ENCODE data around the gene PRKN.

The PRKN gene

DNA sequence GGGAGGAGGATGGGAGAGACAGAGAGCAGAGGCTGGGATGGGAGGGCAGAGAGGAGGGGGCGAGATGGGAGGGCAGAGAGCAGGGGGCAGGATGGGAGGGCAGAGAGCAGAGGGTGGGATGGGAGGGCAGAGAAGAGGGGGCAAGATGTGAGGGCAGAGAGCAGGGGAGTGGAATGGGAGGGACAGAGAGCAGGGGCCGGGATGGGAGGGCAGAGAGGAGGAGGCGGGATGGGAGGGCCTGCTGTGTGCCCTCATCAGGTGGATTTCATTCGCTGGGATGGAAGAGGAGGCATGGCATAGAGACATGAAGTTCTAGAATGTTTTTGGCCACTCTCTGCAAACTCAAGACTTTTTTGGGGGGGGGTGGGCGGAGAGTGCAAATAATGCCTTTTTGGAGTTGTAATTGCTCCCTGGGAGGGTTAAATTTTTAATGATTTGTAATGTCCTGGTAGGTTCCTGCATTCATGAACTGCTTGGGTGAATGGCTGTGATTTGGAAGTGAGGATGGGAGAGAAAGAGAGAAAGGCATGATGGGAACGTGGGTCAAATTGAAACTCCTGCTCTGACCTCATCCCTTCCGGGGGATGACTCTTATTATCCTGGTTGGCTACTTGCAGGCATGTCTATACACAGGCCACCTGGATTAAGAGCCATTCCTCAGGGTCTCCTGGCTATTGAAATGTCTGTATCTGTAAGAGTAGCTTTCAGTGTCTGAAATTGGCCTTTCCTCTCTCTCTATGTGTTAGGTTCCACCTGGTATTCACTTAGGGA, 1291.3 kb downstream of the PRKN start:
- FAIRE-seq: no peak

DNA sequence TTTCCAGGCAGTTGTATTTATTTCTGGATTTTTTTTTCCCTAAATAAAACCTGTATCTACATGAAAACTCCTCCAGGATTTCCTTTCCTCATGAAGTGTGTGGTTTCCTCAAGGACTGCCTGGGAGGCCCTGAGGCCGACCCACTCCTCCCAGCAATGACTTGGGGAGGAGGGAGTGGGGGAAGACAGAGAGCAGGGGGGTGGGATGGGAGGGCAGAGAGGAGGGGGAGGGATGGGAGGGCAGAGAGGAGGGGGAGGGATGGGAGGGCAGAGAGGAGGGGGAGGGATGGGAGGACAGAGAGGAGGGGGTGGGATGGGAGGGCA, 1291.9 kb downstream of the PRKN start:
- FAIRE-seq (no peak), DNase-seq (ENCODE audit: low spot score) (no peak)

More for the DNA sequence above, 1291.3 kb downstream of the PRKN start:
- peak; percentile 61 for DNase-seq (ENCODE audit: low spot score)

- FAIRE-seq (peak; percentile 96), DNase-seq (ENCODE audit: low spot score) (peak; percentile 90)
These were observed 1292.4 kb downstream of the PRKN start for GRCh38 chr6:161434921-161435747.

- DNase-seq (ENCODE audit: low spot score) (peak; percentile 45), FAIRE-seq (no peak)
These were observed 1293.2 kb downstream of the PRKN start for GRCh38 chr6:161434350-161434749.

GRCh38 chr6:161432546-161432945, 1295.0 kb downstream of the PRKN start:
- peak; percentile 38 for FAIRE-seq

DNA sequence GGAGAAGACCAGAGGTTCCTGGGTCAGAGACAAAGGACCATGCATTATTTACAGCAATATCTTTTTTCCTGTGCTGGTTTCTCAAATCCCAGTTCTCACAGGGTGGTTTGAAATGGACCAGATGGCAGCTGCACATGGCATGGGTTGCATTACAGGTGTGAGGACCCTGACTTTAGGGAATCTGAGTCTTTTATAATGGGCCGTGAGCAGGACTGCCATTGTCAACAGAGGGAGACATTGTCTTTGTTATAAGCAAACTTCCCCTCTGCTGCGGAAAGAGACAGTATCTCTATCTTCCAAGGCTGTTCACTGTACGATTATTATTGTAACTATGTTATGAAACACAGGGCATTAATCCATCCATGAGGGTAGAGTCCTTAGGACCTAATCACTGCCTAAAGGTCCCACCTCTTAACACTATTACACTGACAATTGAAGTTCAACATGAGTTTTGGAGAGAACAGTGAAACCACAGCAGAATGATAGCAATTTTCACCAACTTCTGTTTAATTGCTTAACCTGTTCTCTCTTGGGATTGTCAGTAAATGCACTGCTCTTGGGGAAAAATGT, 1297.6 kb downstream of the PRKN start:
- FAIRE-seq (no peak), DNase-seq (ENCODE audit: low spot score) (peak; percentile 7)

More at GRCh38 chr6:161432546-161432945, 1295.0 kb downstream of the PRKN start:
- no peak for DNase-seq (ENCODE audit: low spot score)

DNA sequence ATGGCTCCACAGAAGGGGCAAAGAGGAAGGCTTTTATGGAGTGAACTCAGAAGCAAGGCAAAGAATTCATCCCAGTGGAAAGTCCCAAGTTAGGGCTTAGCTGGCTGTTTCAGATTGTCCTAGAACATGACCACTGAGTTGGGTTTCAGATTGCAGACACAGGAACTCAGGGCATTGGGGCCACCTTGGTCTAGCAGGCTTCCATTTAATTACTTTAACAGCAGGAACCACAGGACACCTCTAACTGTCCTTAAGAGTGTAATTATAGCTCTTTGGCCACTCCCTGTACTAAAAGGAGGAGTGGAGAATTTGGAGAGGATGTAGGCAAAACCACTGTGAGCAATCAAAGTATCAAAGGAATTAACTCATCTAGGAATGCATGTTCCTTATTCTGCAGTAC, 1303.1 kb downstream of the PRKN start:
- DNase-seq (ENCODE audit: low spot score) (no peak), FAIRE-seq (no peak)

DNA sequence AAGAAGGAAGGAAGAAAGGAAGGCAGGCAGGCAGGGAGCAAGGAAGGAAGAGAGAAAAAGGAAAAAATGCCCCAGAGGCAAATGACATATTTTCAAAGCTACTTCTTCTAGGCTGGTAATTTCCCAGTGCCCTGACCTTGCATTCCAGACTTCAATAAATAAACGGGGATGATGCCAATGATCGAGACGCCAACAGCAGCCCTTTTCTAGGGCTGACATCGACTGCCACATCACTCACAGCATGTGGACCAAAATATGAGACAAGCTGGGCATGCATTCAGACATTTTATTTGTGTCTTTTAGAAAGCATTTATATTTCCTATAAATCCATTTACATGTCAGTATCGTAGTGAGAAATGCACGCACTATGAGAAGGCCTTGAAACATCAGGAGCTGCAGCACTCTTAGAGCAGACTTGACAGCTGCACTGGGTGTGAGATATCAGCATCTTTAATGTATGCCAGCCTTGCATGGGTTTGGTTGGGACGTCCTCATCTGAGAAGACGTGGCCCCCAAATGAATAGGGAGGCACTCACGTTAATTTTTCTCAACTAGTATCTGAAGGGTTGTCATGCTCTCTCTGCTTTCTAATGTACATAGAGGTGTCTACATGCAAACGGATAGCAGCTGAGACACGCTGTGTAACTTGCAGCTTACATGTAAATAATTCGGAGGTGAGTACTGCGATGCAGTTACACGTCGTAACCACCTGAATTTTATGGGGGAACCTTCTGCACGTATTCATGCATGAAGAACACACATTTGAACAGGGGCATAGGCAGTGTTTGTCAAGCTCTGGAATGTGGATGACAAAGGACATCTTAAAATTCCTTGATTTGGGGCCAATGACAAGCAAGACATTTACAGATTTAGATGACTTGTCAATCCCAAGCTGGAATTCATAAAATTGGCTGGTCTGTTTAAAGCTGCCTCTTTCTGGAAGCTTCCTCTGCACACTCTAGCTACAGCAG, 1304.6 kb downstream of the PRKN start:
- FAIRE-seq (no peak), DNase-seq (ENCODE audit: low spot score) (peak; percentile 27)

DNA sequence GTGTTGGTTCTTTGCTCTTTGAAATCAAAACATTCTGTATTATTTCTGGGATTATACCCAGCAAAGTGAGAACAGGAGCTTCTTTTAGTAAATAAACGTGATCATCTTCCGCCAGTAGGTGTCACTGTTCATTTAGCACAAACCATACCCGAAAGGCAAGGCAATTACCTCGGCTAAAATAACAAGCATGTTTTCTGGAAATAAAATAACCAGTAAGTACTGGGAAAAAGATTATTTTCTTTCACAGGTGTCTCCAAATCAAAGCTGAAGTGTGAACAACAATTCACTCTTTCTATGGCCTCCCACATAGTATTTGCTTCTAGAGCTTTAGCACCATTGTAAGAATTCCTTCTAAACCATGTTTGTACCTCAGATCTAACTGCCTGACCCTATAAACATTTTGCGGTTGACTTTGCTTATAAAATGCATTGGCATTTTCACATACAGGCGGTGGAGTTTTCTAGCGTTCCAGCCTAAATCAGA, 1309.1 kb downstream of the PRKN start:
- peak; percentile 89 for FAIRE-seq
- peak; percentile 60 for DNase-seq (ENCODE audit: low spot score)

DNA sequence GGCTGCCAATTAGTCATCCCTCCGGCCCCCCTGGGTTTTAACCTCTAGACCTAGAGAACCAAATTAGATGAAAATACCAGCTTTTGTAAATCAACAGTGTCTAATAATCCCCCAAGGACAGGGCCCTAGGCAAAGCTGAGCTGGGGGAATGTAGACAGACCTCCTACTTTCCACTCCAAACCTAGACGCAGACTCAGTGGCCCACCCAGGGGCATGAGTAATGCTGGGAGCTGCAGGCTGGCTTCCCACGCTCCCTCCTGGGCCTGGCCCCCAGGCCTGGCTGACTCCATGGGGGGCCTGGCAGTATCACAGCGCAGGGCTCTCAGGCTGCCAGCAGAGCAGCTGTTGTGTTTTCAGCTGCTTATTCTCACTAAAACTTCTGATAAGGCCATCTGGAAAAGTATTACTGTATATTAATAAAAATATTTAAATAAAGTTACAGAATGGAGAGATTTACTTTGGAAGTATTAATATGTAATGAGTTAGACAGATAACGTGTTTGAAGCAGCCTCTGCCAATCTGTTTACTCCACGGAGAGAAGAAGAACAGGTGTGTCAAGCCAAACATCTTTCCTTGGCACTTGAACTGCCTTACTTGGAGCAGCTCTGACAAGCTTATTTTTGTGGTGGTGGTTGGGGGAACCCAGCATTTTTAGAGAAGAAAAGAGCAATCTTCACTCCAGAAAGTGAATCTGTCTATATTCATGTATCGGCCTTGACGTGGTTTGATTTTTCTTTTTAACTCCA, 1309.7 kb downstream of the PRKN start:
- FAIRE-seq: peak; percentile 90

GRCh38 chr6:161415302-161415855, 1312.2 kb downstream of the PRKN start:
- no peak for DNase-seq (ENCODE audit: low spot score)
- no peak for FAIRE-seq

More for the DNA sequence above, 1309.7 kb downstream of the PRKN start:
- peak; percentile 80 for DNase-seq (ENCODE audit: low spot score)

DNA sequence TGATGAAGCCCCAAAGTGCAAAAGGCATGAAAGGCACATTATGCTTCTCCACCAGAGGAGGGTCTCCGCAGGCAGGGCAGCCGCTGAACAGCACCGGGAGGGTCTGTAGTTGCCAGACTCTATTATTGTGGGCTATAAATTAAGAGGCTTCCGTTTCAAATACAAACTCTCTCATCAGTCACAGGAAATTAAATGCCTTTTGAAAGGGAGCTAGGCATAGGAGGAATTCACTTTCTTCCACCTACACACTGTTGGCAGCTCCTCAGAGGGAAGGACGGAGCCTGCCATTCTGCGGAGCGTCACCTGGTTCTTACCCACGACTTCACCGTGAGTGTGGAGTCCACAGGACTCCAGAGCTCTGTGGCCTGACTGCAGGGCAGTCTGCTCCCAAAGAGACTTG, 1312.9 kb downstream of the PRKN start:
- no peak for FAIRE-seq
- no peak for DNase-seq (ENCODE audit: low spot score)

- no peak for FAIRE-seq
- no peak for DNase-seq (ENCODE audit: low spot score)
These were observed 1313.4 kb downstream of the PRKN start for GRCh38 chr6:161414180-161414579.

GRCh38 chr6:161413355-161413771, 1314.2 kb downstream of the PRKN start:
- DNase-seq (ENCODE audit: low spot score): no peak
- no peak for FAIRE-seq

GRCh38 chr6:161412795-161413194, 1314.8 kb downstream of the PRKN start:
- FAIRE-seq (no peak), DNase-seq (ENCODE audit: low spot score) (no peak)

DNA sequence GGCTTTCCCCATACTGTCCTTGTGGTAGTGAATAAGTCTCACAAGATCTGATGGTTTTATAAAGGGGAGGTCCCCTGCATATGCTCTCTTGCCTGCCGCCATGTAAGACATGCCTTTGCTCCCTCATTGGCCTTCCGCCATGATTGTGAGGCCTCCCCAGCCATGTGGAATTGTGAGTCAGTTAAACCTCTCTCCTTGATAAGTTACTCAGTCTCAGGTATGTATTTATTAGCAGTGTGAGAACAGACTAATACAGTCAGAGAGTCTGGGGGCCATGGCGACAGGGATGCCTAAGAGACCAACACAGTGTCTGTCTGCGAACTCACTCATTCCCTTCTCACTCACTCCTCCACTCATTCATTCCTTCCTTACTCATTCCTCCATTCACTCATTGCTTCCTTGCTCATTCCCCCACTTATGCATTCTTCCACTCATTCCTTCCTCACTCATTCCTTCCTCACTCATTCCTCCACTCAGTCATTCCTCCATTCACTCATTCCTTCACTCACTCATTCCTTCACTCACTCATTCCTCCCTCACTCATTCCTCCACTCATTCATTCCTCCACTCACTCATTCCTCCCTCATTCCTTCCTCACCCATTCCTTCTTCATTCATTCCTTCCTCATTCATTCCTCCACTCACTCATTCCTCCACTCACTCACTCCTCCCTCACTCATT, 1316.2 kb downstream of the PRKN start:
- DNase-seq (ENCODE audit: low spot score) (peak; percentile 71), FAIRE-seq (no peak)

DNA sequence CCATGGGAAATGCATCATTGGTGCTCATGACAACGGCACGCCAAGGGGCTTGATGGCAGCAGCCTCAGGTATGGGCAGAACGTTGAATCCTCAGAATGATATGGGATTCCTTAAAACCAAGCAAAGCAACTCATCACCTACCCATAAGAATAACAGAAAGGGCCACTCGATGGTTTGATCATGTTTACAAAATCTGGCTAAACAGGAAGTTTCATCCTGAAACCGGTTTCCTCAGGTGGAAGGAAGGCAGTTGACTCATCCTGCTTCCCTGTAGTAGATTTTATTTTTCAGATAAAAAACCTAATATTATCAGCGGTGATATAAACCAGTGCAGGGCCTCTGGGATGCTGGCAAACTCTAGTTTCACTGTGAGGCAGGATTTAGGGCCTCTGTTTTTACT, 1316.8 kb downstream of the PRKN start:
- no peak for FAIRE-seq
- no peak for DNase-seq (ENCODE audit: low spot score)

DNA sequence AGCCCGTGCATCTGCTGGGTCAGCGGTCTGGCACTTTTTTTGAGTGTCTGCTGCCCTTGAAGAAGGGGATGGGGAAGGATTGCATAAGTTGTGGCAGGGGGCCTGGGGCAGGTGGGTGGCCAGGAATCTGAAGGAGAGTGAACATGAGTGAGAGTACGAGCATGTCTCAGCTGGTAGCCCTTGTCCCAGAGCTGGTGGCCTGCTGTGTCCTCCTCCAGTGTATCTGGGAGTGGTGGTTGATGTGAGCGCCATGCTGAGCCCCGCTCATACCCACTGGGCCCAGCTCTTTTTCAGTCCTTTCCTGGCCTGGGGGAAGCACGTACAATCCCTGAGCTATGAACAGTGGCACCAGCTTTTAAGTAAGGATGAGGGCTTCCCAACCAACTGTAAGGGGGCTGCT, 1317.5 kb downstream of the PRKN start:
- FAIRE-seq (no peak), DNase-seq (ENCODE audit: low spot score) (no peak)

GRCh38 chr6:161409353-161409752, 1318.2 kb downstream of the PRKN start:
- no peak for DNase-seq (ENCODE audit: low spot score)
- FAIRE-seq: no peak

All from RCC 7860 (cell line).